IPS-18c (cell line): ENCODE data around the gene P2RY12.
"Not testable (repeated sequence)": the region's sequence is repeated elsewhere in the genome, so short reads cannot be mapped to it uniquely, and the experiment has no call there.

ENCODE experiments used
- H3K4me3 ChIP-seq: 2 replicates; pipeline ENCODE4 v1.7.0; 2013; ENCODE audit warnings: low read depth, mild to moderate bottlenecking, low read length, moderate library complexity; ENCODE audit not compliant: insufficient read depth
- H3K9me3 ChIP-seq: one replicate; pipeline ENCODE4 v1.6.1; 2013; ENCODE audit warnings: mild to moderate bottlenecking, low read length, moderate library complexity; ENCODE audit not compliant: control insufficient read depth, insufficient read depth

Gene P2RY12

GRCh38 chr3:151398895-151399294 lies 14.3 kb upstream of the P2RY12 start:
- Histone ChIP-seq H3K4me3 (no peak overlapping the region), H3K9me3 (no peaks in the 10 kb centered on the region)

- Histone ChIP-seq H3K4me3 (no peak overlapping the region), H3K9me3 (no peaks in the 10 kb centered on the region)
These were observed 11.3 kb upstream of the P2RY12 start for GRCh38 chr3:151395806-151396205.

GRCh38 chr3:151394611-151395010 lies 10.1 kb upstream of the P2RY12 start:
- Histone ChIP-seq H3K9me3 (no peaks in the 10 kb centered on the region), H3K4me3 (no peak overlapping the region)

DNA sequence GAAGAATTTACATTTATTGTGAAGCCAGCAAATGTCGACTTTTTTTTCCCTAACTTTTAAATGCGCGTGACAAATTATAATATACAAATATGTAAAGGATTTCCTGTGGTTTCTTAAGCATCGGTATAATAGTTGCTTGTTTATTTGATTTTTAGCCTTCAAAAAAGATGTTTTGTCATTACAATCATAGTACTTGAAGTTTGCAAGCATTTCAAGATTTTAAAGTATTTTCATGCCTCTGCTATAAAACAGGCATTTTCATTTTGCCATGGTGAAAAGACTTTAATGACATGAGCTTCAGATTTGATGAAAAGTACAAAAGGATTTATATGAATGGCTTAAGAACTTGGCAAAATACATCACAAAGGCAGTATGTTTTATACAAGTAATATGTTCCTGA lies 9.4 kb upstream of the P2RY12 start:
- H3K9me3 ChIP-seq = no peaks in the 10 kb centered on the region
- no peak overlapping the region for H3K4me3 ChIP-seq

- Histone ChIP-seq H3K4me3 (no peak overlapping the region), H3K9me3 (no peaks in the 10 kb centered on the region)
These were observed 8.7 kb upstream of the P2RY12 start for GRCh38 chr3:151393146-151393830.

- H3K4me3 ChIP-seq, H3K9me3 ChIP-seq: not testable (repeated sequence)
These were observed 7.6 kb upstream of the P2RY12 start for GRCh38 chr3:151392191-151392590.

GRCh38 chr3:151391720-151392119 lies 7.2 kb upstream of the P2RY12 start:
- H3K4me3 ChIP-seq = no peak overlapping the region
- no peaks in the 10 kb centered on the region for H3K9me3 ChIP-seq

DNA sequence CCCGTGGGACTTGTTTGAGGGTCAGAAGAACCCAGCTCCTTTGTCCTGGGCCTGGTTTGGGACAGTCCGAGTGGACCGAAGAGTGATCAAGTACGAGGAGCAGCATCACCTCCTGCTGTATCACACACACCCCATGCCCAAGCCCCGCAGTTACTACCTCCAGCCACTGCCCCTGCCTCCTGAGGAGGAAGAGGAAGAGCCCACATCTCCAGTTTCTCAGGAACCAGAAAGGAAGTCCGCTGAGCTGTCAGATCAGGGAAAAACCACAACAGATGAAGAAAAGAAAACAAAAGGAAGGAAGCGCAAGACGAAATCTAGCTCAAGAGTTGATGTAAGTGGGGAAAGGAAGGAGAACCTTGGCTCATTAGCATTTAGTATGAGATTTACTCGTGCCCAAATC lies 3.3 kb upstream of the P2RY12 start:
- no peak overlapping the region for H3K4me3 ChIP-seq
- no peaks in the 10 kb centered on the region for H3K9me3 ChIP-seq

- H3K4me3 ChIP-seq = no peak overlapping the region
- H3K9me3 ChIP-seq = no peaks in the 10 kb centered on the region
These were observed 2.9 kb upstream of the P2RY12 start for GRCh38 chr3:151387432-151387831.

- H3K4me3 ChIP-seq = no peak overlapping the region
- H3K9me3 ChIP-seq = no peaks in the 10 kb centered on the region
These were observed 1.5 kb upstream of the P2RY12 start for GRCh38 chr3:151386056-151386455.

GRCh38 chr3:151383956-151384355 lies 597 bp downstream of the P2RY12 start:
- Histone ChIP-seq H3K9me3 (no peaks in the 10 kb centered on the region), H3K4me3 (no peak overlapping the region)

DNA sequence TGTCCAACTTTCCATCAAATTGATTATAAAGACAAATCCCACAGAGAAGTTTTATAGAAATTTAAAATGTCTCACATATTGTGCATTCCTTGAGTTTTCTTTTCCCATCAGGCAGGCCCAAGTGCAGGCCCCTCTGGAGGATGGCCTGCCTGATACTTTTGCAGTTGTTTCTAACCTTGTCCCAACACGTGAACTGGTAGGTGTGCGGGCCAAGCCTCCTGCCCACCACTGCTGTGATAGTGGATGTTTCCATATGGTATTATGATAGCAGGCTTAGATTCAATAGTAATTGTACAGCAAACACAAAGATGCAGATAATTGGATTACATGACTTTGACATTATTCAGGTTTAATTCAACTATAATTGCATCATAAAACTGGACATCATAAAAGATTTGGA lies 1.4 kb downstream of the P2RY12 start:
- no peaks in the 10 kb centered on the region for H3K9me3 ChIP-seq
- H3K4me3 ChIP-seq = no peak overlapping the region

DNA sequence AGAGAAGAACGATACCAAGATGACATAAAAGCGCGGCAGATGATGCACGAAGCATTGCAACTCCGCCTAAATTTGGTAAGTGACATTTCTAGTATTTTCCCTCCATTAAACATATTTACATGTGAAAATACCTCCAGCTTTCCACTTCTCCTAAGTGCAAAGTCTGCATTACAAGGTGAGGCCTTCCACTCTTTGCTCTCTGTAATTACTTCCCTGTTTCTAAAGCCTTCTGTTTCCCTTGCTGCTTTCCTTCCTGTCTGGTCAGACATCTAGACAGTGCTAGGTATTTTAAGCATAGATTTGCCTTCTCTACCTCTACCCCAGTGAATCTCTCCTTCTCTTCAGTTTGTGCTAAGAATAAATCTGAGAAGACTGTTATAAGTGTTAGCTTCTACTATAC lies 1.9 kb downstream of the P2RY12 start:
- H3K9me3 ChIP-seq = no peaks in the 10 kb centered on the region
- H3K4me3 ChIP-seq = no peak overlapping the region

- H3K4me3 ChIP-seq = no peak overlapping the region
- H3K9me3 ChIP-seq = no peaks in the 10 kb centered on the region
These were observed 5.3 kb downstream of the P2RY12 start for GRCh38 chr3:151379083-151379734.

- H3K9me3 ChIP-seq = no peaks in the 10 kb centered on the region
- no peak overlapping the region for H3K4me3 ChIP-seq
These were observed 6.7 kb downstream of the P2RY12 start for GRCh38 chr3:151377768-151378385.

DNA sequence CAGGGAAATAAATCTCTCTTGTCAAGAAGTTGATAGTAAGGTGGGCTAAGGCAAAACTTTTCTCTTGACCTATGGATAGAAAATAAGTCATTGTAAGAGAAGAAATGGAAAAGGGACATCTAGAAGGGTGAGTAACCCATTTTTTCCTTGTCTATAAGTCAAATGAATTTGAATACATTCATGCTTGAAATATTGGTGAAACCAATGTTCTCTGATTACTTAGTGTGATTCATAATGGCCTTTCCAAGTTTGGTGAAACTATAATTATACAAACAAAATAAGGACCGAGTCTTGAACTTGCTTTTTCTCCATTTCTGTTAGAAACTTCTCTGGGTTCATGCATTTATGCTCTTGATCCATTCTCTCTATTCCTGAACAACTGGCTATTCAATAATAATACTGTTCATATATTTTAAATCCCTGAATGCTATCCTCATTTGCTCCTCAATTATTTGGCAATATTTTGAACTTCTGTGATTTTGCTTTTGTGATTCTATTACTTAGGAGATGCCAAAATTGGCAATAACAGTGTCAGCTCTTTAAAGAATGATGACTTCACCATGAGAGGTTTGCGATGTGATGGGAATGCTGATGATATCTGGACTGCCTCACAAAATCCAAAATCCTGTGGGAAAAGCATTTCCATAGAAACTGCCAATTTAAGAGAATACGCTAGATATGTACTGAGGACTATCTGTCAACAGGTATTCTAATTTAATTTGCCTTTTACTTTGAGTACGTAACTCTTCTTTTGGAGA lies 12.3 kb downstream of the P2RY12 start:
- Histone ChIP-seq H3K4me3 (no peak overlapping the region), H3K9me3 (no peaks in the 10 kb centered on the region)

GRCh38 chr3:151371526-151371925 lies 13.0 kb downstream of the P2RY12 start:
- Histone ChIP-seq H3K9me3 (no peaks in the 10 kb centered on the region), H3K4me3 (no peak overlapping the region)

DNA sequence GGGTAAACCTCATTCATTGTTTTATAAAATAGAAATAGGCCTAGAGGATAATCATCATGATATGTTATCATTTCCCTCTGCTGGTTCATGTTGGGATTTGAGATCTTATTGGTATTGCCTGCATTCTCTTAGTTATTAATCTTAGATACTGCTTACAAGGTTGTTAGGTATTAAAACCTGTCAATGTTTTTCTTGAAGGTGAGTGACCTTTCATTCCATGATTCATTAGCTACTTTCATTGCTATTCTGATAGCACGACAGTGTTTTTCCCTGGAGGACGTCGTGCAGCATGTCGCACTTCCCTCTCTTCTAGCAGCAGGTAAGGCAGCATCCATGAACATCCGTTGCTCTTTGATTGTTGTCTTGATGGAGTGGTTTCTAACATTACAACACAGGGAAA lies 17.1 kb downstream of the P2RY12 start:
- H3K4me3 ChIP-seq = no peak overlapping the region
- H3K9me3 ChIP-seq = no peaks in the 10 kb centered on the region
